Breast epithelium (tissue), 3 donors: Measurements from ENCODE around the gene FCAMR.

Experiments used
- CTCF ChIP-seq, 3 donors: fragments of 450-650 bp; IDR thresholded peaks; one replicate each; pipeline ENCODE4 v1.5.1; 2016 to 2017; ENCODE audit warnings: antibody characterized with exemption in 3 of 3, mild to moderate bottlenecking in 3 of 3, moderate library complexity in 3 of 3
- POLR2A ChIP-seq: fragments of 450-650 bp; IDR thresholded peaks from one replicate; pipeline ENCODE4 v1.6.1; 2016; ENCODE audit warnings: antibody characterized with exemption, mild to moderate bottlenecking, moderate library complexity
- POLR2AphosphoS5 ChIP-seq, 3 donors: sonication (generic); formaldehyde crosslinking; IDR thresholded peaks; one replicate each; pipeline ENCODE4 v1.6.1; 2017; ENCODE audit warnings: antibody characterized with exemption in 3 of 3

GRCh38 chr1:207001492-207002245 is 31.4 kb upstream of the FCAMR start:
- TF ChIP-seq POLR2AphosphoS5 (IDR thresholded peaks at IDR 0.05) (no peak), CTCF (IDR thresholded peaks at IDR 0.05) (no peak), POLR2A (no peak)
